GM18858 (cell line): ENCODE measurements around the gene PRLR.
"Not testable (repeated sequence)": the region's sequence is repeated elsewhere in the genome, so short reads cannot be mapped to it uniquely, and the experiment has no call there.

Experiments used
- ATAC-seq: cut with Tn5 transposase; IDR thresholded peaks from one replicate; pipeline ENCODE4 v1.9.1; 2021; ENCODE audit not compliant: unreplicated experiment

PRLR gene

DNA sequence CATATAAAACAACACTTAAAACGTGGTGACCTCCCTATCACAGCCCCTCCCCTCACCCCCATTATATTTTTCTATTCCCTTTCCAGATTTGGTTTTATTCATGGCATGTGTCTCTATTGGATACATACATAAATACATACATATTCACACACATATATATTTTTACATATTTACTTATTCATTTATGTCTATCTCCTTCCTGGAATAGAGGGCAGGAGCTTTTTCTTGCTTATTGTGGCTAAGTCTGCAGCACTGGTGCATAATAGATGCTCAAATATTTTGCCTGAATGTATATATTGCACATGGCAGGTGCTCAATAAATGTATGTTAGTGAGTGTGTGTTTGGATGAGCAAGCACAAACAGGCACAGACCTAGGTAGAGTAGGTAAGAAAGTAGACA is 185.0 kb downstream of the PRLR start:
- no peak for ATAC-seq

DNA sequence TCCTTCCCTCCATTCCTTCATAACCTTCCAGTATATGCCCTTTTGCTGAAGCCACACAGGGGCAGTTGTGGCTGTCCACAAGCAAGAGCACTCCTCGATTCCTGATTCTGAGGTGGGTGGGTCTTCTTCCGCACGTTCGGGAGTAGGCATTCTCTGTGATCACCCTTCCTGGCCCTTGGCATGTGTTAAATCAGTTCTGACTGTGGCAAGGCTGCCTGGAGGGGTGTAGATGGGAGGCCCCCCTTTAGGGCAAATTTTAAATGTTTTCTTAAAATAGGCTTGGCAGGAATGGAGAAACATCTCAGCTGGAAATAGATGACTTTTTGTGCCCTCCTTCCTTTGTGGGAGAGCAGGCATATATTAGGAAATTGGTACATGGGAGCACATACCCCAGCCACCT is 185.6 kb downstream of the PRLR start:
- no peak for ATAC-seq

DNA sequence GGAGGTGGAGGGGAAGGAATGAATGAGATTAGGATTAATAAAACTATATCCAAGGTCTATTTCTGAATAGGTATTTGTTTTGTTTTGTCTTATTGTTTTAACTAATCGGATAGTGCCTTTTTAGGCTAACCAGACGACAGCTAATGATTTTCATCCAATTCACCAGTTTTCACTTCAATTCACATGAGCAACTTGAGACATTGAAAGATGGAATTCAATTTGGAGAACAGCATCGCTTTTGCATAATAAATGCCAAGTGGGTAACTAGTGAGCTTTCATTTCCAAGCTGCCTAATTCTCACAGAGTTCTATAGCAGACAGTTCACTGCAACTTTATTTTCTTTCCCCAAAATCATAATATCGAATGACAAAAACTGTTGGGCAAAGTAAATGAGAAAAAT is 187.5 kb downstream of the PRLR start:
- ATAC-seq: no peak

DNA sequence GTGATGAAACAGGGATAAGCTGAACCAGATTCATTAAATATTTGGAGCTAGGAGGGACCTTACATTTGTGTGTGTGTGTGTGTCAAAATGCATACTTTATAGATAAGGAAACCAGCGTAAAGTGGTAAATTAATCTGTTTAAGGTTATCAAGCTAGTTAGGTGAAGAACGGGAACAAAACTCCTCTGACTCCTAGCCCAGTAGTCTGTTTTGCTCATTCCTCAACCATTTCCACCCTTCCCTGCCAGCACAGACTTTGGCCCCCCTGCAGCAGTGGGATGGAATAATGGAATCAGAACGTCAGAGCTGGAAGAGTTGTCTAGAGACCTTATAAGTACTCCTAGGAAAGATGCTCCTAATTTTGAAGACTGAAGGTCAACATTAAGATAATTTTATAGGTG is 189.0 kb downstream of the PRLR start:
- no peak for ATAC-seq

- no peak for ATAC-seq
Measured at GRCh38 chr5:35038891-35039290, 191.4 kb downstream of the PRLR start.

DNA sequence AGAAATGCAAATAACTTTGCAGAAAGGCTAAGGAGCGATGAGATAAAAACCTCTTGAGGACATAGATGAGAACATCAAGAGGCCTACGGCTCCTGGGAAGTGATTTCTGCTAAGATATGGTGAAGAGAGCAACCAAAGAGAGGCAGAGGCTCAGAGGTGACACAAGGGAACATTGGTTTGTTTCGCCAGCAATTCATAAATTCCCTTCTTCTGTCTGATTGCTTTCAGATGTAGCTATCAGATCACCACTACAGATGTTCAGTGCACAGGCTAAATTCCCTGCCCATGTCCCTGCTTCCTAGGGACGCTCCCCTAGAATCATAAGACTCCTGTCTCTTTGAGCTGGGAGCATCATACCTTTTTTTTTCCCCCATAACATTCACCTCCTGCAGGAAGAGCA is 193.8 kb downstream of the PRLR start:
- ATAC-seq: no peak

DNA sequence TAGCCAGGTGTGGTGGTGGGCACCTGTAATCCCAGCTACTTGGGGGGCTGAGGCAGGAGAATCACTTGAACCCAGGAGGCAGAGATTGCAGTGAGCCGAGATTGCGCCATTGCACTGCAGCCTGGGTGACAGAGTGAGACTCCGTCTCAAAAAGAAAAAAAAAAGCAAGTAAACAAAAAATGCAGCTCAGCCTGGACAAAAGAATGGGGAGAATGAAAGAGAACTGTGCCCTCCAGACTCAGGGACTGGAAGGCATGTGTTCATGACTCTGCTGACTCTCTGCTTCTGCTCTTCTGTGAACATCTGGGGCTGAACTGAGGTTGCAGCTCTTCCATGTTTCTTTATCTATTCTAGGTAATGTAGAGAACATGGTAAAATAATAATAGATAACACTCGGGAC is 194.4 kb downstream of the PRLR start:
- not testable (repeated sequence) for ATAC-seq

- ATAC-seq: no peak
Measured at GRCh38 chr5:35035271-35035670, 195.0 kb downstream of the PRLR start.

DNA sequence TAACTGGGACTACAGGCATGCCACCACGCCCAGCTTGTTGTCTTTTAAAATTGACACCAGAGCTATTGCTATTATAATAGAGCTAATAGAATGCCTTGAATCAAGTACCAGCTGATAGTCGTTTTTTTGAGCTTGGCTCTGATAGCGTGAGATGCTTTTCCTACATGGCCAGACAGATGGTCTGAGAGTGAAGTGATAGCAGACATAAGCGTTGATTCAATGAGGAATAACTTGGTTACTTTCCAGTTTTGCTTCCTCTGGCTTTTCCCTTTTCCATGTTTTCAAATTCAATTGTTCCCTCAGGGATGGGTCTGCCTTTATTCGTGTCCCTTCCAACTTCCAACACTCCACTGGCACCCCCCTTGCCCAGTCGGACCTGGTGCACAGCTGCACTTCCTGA is 197.9 kb downstream of the PRLR start:
- no peak for ATAC-seq

DNA sequence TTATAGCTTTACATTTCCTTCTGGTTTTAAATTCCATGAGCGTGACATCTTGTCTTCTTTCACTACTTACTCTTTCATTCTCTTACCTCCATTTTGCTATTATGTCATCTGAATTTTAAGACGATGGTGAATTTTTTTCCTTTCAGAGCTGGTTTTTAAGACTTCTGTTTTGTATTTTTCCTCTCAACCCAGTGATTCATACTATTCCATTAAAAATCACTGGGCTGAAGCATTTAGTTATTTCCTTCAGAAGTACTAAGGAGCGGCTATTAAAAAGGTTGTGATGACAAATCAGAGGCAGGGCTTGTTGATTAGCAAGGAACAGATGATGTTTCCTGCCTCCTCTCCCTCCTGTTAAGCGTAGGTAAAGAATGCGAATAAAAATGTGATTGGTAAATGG is 199.0 kb downstream of the PRLR start:
- ATAC-seq: no peak

DNA sequence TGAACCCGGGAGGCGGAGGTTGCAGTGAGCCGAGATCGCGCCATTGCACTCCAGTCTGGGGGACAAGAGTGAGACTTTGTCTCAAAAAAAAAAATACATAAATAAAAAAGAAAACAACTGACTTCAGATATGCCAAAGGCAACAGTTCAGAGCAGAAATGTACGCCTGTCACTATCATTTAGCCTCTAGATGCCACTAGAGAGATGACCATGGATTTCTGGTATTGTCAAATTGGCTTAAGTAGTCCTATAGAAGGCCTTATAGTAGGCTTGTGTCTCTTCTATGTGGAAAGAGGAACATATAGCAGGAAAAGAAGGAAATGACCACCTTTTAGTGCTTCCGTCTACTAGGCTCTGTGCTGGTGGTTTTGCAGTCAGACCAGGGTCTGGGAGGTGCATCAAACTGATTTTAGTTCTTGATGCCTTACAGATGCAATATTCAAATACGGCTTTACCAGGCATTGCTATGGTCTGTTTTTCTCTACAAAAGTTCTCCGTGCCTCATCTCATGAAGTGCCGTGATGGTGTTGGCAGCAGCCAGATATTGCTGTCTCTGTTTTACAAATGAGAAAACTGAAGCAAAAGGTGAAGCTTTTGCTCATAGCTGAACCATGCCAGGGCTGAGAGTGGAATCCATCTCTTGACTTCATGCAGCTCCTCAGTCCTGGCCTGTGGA is 199.7 kb downstream of the PRLR start:
- no peak for ATAC-seq

DNA sequence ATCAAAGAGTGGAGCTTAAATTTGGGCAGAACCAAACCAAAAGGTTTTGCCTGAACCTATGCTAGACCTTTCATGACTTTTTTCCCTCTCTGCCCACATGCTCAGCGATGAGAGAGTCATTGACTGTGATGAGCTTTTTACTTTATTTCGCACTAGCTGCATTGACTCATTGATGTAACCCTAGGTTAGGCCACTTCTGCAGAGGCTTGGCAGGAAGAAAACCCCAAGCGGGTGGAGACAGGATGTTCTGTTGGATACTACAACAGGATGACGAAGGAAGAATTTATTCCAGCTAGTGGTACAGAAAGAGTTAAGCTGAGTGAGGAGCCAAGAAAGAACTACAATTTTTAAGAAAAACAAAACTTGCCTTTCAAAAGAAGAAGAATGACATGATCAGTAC is 201.0 kb downstream of the PRLR start:
- no peak for ATAC-seq

GRCh38 chr5:35026941-35027340 is 203.3 kb downstream of the PRLR start:
- no peak for ATAC-seq

- no peak for ATAC-seq
Measured at GRCh38 chr5:35026280-35026840, 203.9 kb downstream of the PRLR start.

DNA sequence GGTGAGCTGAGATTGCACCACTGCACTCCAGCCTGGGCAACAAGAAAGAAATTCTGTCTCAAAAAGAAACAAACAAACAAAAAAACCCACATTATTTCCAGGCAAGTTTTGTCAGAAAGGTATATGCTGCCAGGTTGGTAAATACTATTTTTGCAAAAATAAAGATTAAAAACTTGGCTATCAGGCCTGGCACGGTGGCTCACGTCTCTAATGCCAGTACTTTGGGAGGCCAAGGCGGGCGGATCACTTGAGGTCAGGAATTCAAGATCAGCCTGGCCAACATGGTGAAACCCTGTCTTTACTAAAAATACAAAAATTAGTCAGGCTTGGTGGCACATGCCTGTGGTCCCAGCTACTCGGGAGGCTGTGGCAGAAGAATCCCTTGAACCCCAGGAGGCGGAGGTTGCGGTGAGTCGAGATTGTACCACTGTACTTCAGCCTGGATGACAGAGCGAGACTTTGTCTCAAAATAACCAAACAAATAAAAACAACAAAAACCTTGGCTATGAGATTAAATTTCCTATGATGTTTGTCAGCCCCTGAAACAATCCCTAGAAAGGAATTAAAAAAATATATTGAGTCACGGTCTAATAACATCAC is 205.3 kb downstream of the PRLR start:
- no peak for ATAC-seq

GRCh38 chr5:35023391-35024178 is 206.7 kb downstream of the PRLR start:
- no peak for ATAC-seq

GRCh38 chr5:35016174-35017051 is 213.9 kb downstream of the PRLR start:
- peak; percentile 63 for ATAC-seq

GRCh38 chr5:35015063-35015462 is 215.2 kb downstream of the PRLR start:
- no peak for ATAC-seq

- ATAC-seq: no peak
Measured at GRCh38 chr5:35012796-35013195, 217.5 kb downstream of the PRLR start.

DNA sequence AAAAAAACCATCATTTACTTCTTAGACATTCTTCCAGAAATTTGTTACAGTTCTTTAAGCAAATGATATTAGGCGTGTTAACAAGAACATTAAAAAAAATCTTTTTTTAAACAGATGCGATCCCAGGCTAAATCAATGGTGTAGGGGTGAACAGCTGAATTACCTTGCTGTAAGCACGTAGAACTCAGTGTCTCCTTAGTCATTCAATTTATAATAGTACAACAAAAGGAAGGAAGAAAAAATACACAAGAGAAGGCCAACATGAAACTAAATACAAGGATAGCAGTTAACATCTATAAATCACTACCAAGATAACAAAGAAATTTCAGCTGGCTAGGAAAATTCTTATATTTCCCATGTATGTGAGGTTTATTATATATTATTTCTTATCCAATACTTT is 217.9 kb downstream of the PRLR start:
- no peak for ATAC-seq

- ATAC-seq: no peak
Measured at GRCh38 chr5:35010676-35011075, 219.6 kb downstream of the PRLR start.
